Hepatocyte (in vitro differentiated cells): Measurements from ENCODE around the gene CAVIN1.

Source experiments
- EZH2 ChIP-seq: fragments of 200-600 bp; sonication (generic); IDR thresholded peaks from 2 replicates; pipeline ENCODE4 v1.6.1; 2016; ENCODE audit warnings: antibody characterized with exemption, mild to moderate bottlenecking, borderline replicate concordance
- EZH2phosphoT487 ChIP-seq: fragments of 200-600 bp; sonication (generic); IDR thresholded peaks from one replicate; pipeline ENCODE4 v1.6.1; 2018; ENCODE audit warnings: antibody characterized with exemption, mild to moderate bottlenecking, low read depth, moderate library complexity; ENCODE audit not compliant: unreplicated experiment, severe bottlenecking
- TF ChIP-seq, protein P1 (sequence below): fragments of 200-600 bp; sonication (generic); IDR thresholded peaks from 2 replicates; pipeline ENCODE4 v1.5.1; 2016; ENCODE audit warnings: antibody characterized with exemption, mild to moderate bottlenecking; ENCODE audit not compliant: poor library complexity

GRCh38 chr17:42408061-42408460 is 15.0 kb downstream of the CAVIN1 start:
- TF ChIP-seq, protein P1, sequence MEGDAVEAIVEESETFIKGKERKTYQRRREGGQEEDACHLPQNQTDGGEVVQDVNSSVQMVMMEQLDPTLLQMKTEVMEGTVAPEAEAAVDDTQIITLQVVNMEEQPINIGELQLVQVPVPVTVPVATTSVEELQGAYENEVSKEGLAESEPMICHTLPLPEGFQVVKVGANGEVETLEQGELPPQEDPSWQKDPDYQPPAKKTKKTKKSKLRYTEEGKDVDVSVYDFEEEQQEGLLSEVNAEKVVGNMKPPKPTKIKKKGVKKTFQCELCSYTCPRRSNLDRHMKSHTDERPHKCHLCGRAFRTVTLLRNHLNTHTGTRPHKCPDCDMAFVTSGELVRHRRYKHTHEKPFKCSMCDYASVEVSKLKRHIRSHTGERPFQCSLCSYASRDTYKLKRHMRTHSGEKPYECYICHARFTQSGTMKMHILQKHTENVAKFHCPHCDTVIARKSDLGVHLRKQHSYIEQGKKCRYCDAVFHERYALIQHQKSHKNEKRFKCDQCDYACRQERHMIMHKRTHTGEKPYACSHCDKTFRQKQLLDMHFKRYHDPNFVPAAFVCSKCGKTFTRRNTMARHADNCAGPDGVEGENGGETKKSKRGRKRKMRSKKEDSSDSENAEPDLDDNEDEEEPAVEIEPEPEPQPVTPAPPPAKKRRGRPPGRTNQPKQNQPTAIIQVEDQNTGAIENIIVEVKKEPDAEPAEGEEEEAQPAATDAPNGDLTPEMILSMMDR, result no peak
- TF ChIP-seq EZH2 (no peak), EZH2phosphoT487 (no peak)
